ENCODE data around the gene TCEA2.

DNA sequence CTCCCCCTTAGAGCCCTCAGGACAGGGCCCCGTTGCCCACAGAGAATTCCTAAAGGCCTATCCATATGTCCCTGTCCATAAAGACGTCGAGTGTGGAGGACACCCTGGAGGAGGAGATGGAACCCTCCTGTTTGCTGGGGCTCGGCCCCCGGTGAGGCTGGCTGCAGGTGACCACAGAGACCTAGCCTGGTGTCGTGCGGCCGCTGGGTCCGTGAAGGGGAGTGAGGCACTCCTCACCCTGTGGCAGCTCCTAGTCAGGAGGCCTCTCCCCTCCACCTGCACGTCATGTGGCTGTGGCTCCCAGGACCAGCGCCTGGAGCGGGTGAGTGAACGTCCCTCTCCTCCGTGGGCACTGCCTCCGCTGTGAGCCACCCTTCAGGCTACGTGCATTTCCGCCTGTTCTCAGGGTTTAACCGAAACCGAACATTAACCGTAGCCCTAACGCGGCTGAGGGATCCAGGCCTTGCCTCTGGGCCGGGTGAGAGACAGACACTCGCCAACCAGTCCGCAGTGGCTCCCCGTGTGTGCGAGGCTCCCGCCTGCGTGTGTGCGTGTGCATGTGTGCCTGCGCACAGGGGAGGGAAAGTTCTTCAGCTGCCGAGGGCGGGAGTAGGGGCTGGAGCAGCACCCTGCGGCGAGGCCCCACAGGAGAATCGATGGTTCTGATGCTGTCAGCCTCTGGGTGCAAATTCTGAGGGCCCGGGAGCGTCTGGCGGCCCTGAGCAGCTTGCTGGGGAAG, 5.9 kb upstream of the TCEA2 start:
- no peak for TF ChIP-seq EZH2 (optimal IDR thresholded peaks at IDR 0.05; ENCODE audit: low read depth, low read length)
- TF ChIP-seq, protein P1, sequence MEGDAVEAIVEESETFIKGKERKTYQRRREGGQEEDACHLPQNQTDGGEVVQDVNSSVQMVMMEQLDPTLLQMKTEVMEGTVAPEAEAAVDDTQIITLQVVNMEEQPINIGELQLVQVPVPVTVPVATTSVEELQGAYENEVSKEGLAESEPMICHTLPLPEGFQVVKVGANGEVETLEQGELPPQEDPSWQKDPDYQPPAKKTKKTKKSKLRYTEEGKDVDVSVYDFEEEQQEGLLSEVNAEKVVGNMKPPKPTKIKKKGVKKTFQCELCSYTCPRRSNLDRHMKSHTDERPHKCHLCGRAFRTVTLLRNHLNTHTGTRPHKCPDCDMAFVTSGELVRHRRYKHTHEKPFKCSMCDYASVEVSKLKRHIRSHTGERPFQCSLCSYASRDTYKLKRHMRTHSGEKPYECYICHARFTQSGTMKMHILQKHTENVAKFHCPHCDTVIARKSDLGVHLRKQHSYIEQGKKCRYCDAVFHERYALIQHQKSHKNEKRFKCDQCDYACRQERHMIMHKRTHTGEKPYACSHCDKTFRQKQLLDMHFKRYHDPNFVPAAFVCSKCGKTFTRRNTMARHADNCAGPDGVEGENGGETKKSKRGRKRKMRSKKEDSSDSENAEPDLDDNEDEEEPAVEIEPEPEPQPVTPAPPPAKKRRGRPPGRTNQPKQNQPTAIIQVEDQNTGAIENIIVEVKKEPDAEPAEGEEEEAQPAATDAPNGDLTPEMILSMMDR (IDR thresholded peaks at IDR 0.05; ENCODE audit: low read length): no peak
- TF ChIP-seq EZH2phosphoT487 (IDR thresholded peaks at IDR 0.05; ENCODE audit: low read length): no peak

Data from MM.1S (cell line).